Measurements from ENCODE around the gene ZNF296.

ZNF296 gene

DNA sequence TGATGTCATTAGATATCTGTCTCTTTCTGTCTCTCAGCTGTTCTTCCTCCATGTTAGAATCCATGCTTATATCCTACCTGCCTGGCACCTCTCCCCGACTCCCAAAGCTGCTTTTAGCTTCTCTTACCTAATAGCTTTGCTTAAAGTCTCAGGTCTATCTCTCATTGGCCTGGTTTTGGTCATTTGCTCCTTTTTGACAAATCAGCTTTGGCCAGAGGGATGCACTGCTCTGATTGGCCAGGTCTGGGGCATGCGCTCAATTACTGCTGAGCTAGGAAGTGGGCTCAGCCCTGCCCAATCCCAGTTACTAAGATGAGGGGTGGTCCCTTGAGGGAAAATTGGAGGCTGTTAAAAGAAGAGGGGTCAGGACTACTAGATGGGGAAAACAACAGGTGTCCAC is 48.9 kb downstream of the ZNF296 start:
- no peak for DNase-seq (ENCODE audit: low read depth in 2 of 3, low spot score in 1 of 3)

DNA sequence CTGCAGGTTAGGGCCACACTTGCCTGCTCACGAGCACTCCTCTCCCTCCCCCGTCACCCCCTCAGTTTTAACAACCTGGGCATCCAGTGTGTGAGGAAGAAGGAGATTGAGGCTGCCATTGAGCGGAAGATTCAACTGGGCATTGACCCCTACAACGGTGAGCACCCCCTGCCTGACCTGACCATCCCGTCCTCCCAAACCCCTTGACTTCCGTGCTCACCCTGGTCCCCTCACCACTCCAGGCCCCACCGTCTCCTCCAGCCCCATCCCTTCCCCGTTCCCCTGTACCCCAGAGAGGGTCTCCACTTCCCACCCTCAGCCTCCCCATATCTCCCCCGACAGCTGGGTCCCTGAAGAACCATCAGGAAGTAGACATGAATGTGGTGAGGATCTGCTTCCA is 51.0 kb downstream of the ZNF296 start:
- DNase-seq (ENCODE audit: low read depth in 2 of 3, low spot score in 1 of 3), result no peak

DNA sequence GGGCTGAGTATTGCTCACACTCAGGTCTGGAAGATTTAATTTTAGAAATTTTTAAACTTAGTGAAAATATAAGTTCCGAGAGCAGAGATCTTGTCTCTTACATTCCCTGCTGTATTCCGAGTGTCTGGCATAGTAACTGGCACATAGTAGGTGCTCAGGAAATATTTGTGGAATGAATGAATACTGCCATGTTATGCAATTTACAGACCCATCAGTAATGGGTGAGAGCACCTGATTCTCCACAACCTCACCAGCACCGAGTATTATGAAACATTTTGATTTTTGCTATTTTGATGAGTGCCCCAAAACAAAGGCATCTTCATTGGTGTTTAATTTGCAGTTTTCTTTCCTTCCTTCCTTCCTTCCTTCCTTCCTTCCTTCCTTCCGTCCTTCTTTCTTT is 53.2 kb downstream of the ZNF296 start:
- no peak for DNase-seq (ENCODE audit: low read depth in 2 of 3, low spot score in 1 of 3)

DNA sequence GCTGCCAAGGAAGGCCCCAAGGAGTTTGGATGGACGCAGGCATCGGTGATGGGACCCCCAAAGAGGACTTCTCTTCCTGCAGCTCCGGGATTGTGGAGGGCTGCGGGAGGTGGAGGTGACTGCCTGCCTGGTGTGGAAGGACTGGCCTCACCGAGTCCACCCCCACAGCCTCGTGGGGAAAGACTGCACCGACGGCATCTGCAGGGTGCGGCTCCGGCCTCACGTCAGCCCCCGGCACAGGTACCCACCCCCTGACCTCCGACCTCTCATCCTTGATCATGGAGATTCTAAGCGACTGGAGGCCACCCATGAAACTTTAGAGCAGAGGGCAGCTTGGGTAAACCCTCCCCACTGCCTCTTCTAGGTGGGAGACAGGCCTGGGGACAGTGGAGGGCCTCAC is 54.3 kb downstream of the ZNF296 start:
- no peak for DNase-seq (ENCODE audit: low read depth in 2 of 3, low spot score in 1 of 3)
